Skeletal muscle tissue (tissue), 1 donor: ENCODE results near the gene CAPNS1. TPM values are rescaled to one million over a fixed set of nuclear protein-coding genes. Genes with fewer than 3 reads are reported as not detected.

Source experiments
- total RNA-seq: library from RNA; depleted of rRNA; stranded (reverse); fragments of >200 nt; gene quantifications from one replicate; pipeline ENCODE4 v1.2.3, GENCODE V29; 2014

Gene CAPNS1
- total RNA-seq, 1 donor from 2014 or later, result 195 TPM

Other genes starting within 250 kb of the CAPNS1 start
- gene NFKBID, start 239.5 kb upstream of the CAPNS1 start, total RNA-seq, result 3.7 TPM
- 1.6 TPM for gene HCST, start 237.5 kb upstream of the CAPNS1 start, total RNA-seq
- gene TYROBP, start 231.8 kb upstream of the CAPNS1 start, total RNA-seq, result 9.9 TPM
- 0.52 TPM for gene LRFN3, start 203.7 kb upstream of the CAPNS1 start, total RNA-seq
- gene SDHAF1, start 144.9 kb upstream of the CAPNS1 start, total RNA-seq, result 8.4 TPM
- gene SYNE4, start 131.3 kb upstream of the CAPNS1 start, total RNA-seq, result not detected
- 4.7 TPM for gene ALKBH6, start 125.9 kb upstream of the CAPNS1 start, total RNA-seq
- 1.0 TPM for gene CLIP3, start 107.2 kb upstream of the CAPNS1 start, total RNA-seq
- 2.1 TPM for gene THAP8, start 85.8 kb upstream of the CAPNS1 start, total RNA-seq
- gene WDR62, start 85.2 kb upstream of the CAPNS1 start, total RNA-seq, result 2.1 TPM
- gene OVOL3, start 28.9 kb upstream of the CAPNS1 start, total RNA-seq, result not detected
- gene POLR2I, start 25.2 kb upstream of the CAPNS1 start, total RNA-seq, result 121 TPM
- 97.6 TPM for gene TBCB, start 24.6 kb upstream of the CAPNS1 start, total RNA-seq
- gene COX7A1, start 12.4 kb downstream of the CAPNS1 start, total RNA-seq, result 141 TPM
- 9.4 TPM for gene ZNF565, start 74.6 kb downstream of the CAPNS1 start, total RNA-seq
- gene ZNF146, start 75.0 kb downstream of the CAPNS1 start, total RNA-seq, result 45.9 TPM
- 6.8 TPM for gene ZFP14, start 239.1 kb downstream of the CAPNS1 start, total RNA-seq